HG02970 (cell line): ENCODE measurements around the gene USP17L15.
"Not testable (repeated sequence)": the region's sequence is repeated elsewhere in the genome, so short reads cannot be mapped to it uniquely, and the experiment has no call there.

ENCODE experiments used
- ATAC-seq: cut with Tn5 transposase; IDR thresholded peaks from one replicate; pipeline ENCODE4 v1.9.1; 2021; ENCODE audit warnings: mild to moderate bottlenecking, moderate library complexity, moderate number of reproducible peaks; ENCODE audit not compliant: unreplicated experiment, low FRiP score

Gene USP17L15, protein sequence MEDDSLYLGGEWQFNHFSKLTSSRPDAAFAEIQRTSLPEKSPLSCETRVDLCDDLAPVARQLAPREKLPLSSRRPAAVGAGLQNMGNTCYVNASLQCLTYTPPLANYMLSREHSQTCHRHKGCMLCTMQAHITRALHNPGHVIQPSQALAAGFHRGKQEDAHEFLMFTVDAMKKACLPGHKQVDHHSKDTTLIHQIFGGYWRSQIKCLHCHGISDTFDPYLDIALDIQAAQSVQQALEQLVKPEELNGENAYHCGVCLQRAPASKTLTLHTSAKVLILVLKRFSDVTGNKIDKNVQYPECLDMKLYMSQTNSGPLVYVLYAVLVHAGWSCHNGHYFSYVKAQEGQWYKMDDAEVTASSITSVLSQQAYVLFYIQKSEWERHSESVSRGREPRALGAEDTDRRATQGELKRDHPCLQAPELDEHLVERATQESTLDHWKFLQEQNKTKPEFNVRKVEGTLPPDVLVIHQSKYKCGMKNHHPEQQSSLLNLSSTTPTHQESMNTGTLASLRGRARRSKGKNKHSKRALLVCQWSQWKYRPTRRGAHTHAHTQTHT

DNA sequence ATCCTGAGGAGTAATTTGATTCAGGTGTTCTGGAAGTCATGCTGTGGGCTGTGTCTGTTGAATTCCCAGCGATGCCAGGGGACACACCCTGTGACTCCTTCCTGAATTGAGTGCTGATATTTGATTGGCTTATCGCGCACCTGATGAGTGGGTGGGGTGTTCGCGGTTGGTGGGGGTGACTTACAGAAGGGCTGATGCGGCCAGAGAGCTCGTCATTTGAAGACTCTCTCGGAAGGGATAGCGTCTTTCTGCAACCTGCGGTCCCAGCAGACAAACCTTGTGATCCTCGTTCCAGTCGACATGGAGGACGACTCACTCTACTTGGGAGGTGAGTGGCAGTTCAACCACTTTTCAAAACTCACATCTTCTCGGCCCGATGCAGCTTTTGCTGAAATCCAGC lies at the start of gene USP17L15:
Gene USP17L15 (plus strand): TSS at position 301 of the 400 bp plus-strand sequence. CDS start 0 bp downstream, at position 301.
- not testable (repeated sequence) for ATAC-seq

DNA sequence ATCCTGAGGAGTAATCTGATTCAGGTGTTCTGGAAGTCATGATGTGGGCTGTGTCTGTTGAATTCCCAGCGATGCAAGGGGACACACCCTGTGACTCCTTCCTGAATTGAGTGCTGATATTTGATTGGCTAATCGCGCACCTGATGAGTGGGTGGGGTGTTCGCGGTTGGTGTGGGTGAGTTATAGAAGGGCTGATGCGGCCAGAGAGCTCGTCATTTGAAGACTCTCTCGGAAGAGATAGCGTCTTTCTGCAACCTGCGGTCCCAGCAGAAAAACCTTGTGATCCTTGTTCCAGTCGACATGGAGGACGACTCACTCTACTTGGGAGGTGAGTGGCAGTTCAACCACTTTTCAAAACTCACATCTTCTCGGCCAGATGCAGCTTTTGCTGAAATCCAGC lies 23.8 kb upstream of the USP17L15 start, which contains the start of gene USP17L10:
Gene USP17L10 (plus strand): TSS at position 301 of the 400 bp plus-strand sequence. CDS start 0 bp downstream, at position 301.
- ATAC-seq, result not testable (repeated sequence)

- ATAC-seq, result not testable (repeated sequence)
Observed at GRCh38 chr4:9214701-9215100, 19.5 kb upstream of the USP17L15 start.

DNA sequence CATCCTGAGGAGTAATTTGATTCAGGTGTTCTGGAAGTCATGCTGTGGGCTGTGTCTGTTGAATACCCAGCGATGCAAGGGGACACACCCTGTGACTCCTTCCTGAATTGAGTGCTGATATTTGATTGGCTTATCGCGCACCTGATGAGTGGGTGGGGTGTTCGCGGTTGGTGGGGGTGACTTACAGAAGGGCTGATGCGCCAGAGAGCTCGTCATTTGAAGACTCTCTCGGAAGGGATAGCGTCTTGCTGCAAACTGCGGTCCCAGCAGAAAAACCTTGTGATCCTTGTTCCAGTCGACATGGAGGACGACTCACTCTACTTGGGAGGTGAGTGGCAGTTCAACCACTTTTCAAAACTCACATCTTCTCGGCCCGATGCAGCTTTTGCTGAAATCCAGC lies 19.1 kb upstream of the USP17L15 start, which contains the start of gene USP17L11:
Gene USP17L11 (plus strand): TSS at position 301 of the 400 bp plus-strand sequence. CDS start 0 bp downstream, at position 301.
- not testable (repeated sequence) for ATAC-seq

GRCh38 chr4:9219852-9220251 lies 14.3 kb upstream of the USP17L15 start, which contains the start of gene USP17L12:
USP17L12 (plus strand) TSS chr4:9220152; CDS start chr4:9220152, 0 bp downstream.
- ATAC-seq, result not testable (repeated sequence)

DNA sequence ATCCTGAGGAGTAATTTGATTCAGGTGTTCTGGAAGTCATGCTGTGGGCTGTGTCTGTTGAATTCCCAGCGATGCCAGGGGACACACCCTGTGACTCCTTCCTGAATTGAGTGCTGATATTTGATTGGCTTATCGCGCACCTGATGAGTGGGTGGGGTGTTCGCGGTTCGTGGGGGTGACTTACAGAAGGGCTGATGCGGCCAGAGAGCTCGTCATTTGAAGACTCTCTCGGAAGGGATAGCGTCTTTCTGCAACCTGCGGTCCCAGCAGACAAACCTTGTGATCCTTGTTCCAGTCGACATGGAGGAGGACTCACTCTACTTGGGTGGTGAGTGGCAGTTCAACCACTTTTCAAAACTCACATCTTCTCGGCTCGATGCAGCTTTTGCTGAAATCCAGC lies 9.6 kb upstream of the USP17L15 start, which contains the start of gene USP17L13:
Gene USP17L13 (plus strand): TSS at position 301 of the 400 bp plus-strand sequence. CDS start 0 bp downstream, at position 301.
- ATAC-seq, result not testable (repeated sequence)

- ATAC-seq, result not testable (repeated sequence)
Observed at GRCh38 chr4:9230249-9230648, 3.9 kb upstream of the USP17L15 start.

GRCh38 chr4:9238461-9238860 lies 4.3 kb downstream of the USP17L15 start:
- ATAC-seq, result not testable (repeated sequence)

DNA sequence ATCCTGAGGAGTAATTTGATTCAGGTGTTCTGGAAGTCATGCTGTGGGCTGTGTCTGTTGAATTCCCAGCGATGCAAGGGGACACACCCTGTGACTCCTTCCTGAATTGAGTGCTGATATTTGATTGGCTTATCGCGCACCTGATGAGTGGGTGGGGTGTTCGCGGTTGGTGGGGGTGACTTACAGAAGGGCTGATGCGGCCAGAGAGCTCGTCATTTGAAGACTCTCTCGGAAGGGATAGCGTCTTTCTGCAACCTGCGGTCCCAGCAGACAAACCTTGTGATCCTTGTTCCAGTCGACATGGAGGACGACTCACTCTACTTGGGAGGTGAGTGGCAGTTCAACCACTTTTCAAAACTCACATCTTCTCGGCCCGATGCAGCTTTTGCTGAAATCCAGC lies 9.4 kb downstream of the USP17L15 start, which contains the start of gene USP17L17:
Gene USP17L17 (plus strand): TSS at position 301 of the 400 bp plus-strand sequence. CDS start 0 bp downstream, at position 301.
- ATAC-seq, result not testable (repeated sequence)

GRCh38 chr4:9247953-9248680 lies 13.9 kb downstream of the USP17L15 start, which contains the start of gene USP17L18:
USP17L18 (plus strand) TSS chr4:9248630; CDS start chr4:9248630, 0 bp downstream.
- ATAC-seq, result not testable (repeated sequence)

DNA sequence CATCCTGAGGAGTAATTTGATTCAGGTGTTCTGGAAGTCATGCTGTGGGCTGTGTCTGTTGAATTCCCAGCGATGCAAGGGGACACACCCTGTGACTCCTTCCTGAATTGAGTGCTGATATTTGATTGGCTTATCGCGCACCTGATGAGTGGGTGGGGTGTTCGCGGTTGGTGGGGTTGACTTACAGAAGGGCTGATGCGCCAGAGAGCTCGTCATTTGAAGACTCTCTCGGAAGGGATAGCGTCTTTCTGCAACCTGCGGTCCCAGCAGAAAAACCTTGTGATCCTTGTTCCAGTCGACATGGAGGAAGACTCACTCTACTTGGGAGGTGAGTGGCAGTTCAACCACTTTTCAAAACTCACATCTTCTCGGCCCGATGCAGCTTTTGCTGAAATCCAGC lies 18.9 kb downstream of the USP17L15 start, which contains the start of gene USP17L19:
Gene USP17L19 (plus strand): TSS at position 301 of the 400 bp plus-strand sequence. CDS start 0 bp downstream, at position 301.
- ATAC-seq, result not testable (repeated sequence)

DNA sequence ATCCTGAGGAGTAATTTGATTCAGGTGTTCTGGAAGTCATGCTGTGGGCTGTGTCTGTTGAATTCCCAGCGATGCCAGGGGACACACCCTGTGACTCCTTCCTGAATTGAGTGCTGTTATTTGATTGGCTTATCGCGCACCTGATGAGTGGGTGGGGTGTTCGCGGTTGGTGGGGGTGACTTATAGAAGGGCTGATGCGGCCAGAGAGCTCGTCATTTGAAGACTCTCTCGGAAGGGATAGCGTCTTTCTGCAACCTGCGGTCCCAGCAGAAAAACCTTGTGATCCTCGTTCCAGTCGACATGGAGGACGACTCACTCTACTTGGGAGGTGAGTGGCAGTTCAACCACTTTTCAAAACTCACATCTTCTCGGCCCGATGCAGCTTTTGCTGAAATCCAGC lies 23.6 kb downstream of the USP17L15 start, which contains the start of gene USP17L20:
Gene USP17L20 (plus strand): TSS at position 301 of the 400 bp plus-strand sequence. CDS start 0 bp downstream, at position 301.
- not testable (repeated sequence) for ATAC-seq

GRCh38 chr4:9262572-9262971 lies 28.4 kb downstream of the USP17L15 start, which contains the start of gene USP17L21:
USP17L21 (plus strand) TSS chr4:9262872; CDS start chr4:9262872, 0 bp downstream.
- not testable (repeated sequence) for ATAC-seq

DNA sequence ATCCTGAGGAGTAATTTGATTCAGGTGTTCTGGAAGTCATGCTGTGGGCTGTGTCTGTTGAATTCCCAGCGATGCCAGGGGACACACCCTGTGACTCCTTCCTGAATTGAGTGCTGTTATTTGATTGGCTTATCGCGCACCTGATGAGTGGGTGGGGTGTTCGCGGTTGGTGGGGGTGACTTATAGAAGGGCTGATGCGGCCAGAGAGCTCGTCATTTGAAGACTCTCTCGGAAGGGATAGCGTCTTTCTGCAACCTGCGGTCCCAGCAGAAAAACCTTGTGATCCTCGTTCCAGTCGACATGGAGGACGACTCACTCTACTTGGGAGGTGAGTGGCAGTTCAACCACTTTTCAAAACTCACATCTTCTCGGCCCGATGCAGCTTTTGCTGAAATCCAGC lies 33.1 kb downstream of the USP17L15 start, which contains the start of gene USP17L22:
Gene USP17L22 (plus strand): TSS at position 301 of the 400 bp plus-strand sequence. CDS start 0 bp downstream, at position 301.
- ATAC-seq, result not testable (repeated sequence)

DNA sequence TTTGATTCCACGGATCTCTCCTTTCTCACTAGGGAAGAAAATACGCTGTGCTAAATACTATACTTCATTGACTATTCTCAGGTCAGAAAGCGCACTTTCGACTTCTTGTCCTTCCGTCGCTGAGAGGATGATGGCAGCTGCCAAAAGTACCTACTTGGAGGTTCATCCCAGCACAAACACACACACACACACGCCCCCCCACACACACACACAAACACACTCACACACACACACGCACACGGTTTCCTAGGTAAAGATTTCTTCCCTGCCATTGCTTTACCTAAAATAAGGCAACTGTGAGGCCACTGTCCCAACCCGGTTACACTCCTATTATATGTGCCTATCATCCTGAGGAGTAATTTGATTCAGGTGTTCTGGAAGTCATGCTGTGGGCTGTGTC lies 37.5 kb downstream of the USP17L15 start:
- not testable (repeated sequence) for ATAC-seq
